Hepatocyte (in vitro differentiated cells): Measurements from ENCODE around the gene STEAP4.

Experiments
- EZH2phosphoT487 ChIP-seq: fragments of 200-600 bp; sonication (generic); IDR thresholded peaks from one replicate; pipeline ENCODE4 v1.6.1; 2018; ENCODE audit warnings: antibody characterized with exemption, mild to moderate bottlenecking, low read depth, moderate library complexity; ENCODE audit not compliant: unreplicated experiment, severe bottlenecking
- TF ChIP-seq, protein P1 (sequence below): fragments of 200-600 bp; sonication (generic); IDR thresholded peaks from 2 replicates; pipeline ENCODE4 v1.5.1; 2016; ENCODE audit warnings: antibody characterized with exemption, mild to moderate bottlenecking; ENCODE audit not compliant: poor library complexity

GRCh38 chr7:88309819-88310218, 3.1 kb upstream of the STEAP4 start:
- no peak for TF ChIP-seq EZH2phosphoT487
- TF ChIP-seq, protein P1, sequence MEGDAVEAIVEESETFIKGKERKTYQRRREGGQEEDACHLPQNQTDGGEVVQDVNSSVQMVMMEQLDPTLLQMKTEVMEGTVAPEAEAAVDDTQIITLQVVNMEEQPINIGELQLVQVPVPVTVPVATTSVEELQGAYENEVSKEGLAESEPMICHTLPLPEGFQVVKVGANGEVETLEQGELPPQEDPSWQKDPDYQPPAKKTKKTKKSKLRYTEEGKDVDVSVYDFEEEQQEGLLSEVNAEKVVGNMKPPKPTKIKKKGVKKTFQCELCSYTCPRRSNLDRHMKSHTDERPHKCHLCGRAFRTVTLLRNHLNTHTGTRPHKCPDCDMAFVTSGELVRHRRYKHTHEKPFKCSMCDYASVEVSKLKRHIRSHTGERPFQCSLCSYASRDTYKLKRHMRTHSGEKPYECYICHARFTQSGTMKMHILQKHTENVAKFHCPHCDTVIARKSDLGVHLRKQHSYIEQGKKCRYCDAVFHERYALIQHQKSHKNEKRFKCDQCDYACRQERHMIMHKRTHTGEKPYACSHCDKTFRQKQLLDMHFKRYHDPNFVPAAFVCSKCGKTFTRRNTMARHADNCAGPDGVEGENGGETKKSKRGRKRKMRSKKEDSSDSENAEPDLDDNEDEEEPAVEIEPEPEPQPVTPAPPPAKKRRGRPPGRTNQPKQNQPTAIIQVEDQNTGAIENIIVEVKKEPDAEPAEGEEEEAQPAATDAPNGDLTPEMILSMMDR: no peak
